HG03025 (cell line): ENCODE data around the gene THRB.

Source experiments
- ATAC-seq: cut with Tn5 transposase; IDR thresholded peaks from one replicate; pipeline ENCODE4 v1.9.1; 2021; ENCODE audit warnings: mild to moderate bottlenecking, moderate library complexity; ENCODE audit not compliant: unreplicated experiment, low FRiP score

Gene THRB

GRCh38 chr3:24087469-24087868, 407.2 kb downstream of the THRB start:
- no peak for ATAC-seq

DNA sequence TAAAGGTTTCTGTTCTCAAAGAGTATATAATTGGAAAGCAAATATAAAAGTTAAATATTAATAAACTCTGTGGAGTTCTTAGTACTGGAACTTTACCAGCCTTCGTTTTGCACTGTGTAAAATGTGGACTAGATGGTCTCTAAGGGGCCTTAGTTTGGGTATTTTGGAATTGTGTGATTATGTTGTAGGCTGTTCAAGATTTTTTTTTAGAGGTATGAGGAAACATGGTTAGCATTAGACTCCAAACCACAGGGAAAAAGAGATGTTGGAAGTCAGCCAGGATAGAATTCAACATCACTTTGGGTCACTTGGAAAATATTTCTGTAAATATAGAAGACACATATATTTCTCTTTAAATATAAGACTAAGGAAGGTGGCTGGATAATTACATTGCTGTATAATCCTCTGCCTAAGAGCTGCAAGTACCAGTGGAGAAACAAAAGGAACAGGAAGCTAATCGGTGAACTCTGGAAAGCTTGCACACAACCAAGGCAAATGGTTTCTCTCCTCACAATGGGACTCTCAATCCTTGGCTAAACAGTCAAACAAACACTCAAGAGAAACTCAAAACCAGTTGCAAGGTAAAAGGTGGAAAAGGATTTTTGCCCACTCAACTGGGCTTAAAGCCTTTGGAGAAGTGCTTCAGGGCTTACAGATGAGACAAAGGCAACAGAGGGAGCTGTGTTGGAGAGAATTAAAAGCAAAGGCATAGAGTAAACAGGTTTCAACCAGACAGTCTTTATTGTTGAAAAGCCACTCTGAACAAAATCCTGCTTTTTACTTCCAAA, 407.8 kb downstream of the THRB start:
- ATAC-seq = no peak

GRCh38 chr3:24086206-24086605, 408.4 kb downstream of the THRB start:
- ATAC-seq = no peak

DNA sequence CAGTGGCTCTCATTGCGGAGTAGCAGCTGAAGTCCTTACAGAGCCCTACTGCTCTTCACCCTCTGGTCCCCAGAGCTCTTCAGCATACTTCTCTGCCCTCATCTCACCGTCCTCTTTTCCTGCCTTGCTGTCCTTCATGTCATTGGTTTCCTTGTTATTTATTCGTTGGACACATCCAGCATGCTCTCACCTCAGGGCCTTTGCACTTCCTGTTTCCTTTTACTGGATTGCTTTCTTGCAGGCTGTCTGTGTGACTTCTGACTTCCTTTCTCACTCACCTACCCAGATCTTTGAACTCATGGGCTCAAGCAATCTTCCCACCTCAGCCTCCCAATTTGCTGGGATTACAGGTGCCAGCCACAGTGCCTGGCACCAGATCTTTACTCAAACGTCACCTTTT, 422.5 kb downstream of the THRB start:
- ATAC-seq = no peak

DNA sequence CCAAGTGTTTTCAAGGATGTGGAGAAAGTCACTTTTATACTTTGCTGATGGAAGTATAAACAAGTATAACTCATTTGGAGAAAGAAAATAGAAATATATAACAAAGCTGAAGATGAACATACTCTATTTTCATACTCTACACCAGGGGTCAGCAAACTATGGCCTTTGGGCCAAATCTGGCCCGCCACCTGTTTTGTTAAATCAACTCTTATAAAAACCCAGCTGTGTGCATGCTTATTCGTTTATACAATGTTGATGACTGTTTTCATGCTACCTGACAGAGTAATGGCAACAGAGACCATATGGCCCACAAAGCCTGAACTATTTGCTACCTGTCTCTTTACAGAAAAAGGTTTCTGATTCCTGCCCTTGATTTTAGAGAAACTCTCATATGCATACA, 425.6 kb downstream of the THRB start:
- no peak for ATAC-seq

GRCh38 chr3:24067483-24067882, 427.2 kb downstream of the THRB start:
- ATAC-seq = no peak
